Measurements from ENCODE around the gene NUDCD2.

Gene NUDCD2

GRCh38 chr5:163467682-163468081 lies 7.8 kb upstream of the NUDCD2 start:
- H4K20me1 ChIP-seq (ENCODE audit: insufficient read depth): no peaks in the 10 kb centered on the region
- peaks cover 15% of the 10 kb centered on the region for H3K4me1 ChIP-seq (ENCODE audit: low read depth, poor library complexity, severe bottlenecking)
- peaks cover 15% of the 10 kb centered on the region for H3K79me2 ChIP-seq (ENCODE audit: insufficient read depth, low read depth)
- TF ChIP-seq, protein P1, sequence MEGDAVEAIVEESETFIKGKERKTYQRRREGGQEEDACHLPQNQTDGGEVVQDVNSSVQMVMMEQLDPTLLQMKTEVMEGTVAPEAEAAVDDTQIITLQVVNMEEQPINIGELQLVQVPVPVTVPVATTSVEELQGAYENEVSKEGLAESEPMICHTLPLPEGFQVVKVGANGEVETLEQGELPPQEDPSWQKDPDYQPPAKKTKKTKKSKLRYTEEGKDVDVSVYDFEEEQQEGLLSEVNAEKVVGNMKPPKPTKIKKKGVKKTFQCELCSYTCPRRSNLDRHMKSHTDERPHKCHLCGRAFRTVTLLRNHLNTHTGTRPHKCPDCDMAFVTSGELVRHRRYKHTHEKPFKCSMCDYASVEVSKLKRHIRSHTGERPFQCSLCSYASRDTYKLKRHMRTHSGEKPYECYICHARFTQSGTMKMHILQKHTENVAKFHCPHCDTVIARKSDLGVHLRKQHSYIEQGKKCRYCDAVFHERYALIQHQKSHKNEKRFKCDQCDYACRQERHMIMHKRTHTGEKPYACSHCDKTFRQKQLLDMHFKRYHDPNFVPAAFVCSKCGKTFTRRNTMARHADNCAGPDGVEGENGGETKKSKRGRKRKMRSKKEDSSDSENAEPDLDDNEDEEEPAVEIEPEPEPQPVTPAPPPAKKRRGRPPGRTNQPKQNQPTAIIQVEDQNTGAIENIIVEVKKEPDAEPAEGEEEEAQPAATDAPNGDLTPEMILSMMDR (conservative IDR thresholded peaks at IDR 0.05; ENCODE audit: low read depth, low read length): no peak
- H3K9ac ChIP-seq: no peak overlapping the region
- no peak overlapping the region for H3K27ac ChIP-seq
- H3K4me3 ChIP-seq (IDR thresholded peaks at IDR 0.05; ENCODE audit: insufficient read depth, low read depth, low read length): no peak overlapping the region
- no peak overlapping the region for H2AFZ ChIP-seq (ENCODE audit: low read depth)
- no peaks in the 10 kb centered on the region for H3K36me3 ChIP-seq (ENCODE audit: insufficient read depth)
- no peaks in the 10 kb centered on the region for H3K27me3 ChIP-seq (ENCODE audit: insufficient read depth, low read depth)
- H3K4me2 ChIP-seq: no peak overlapping the region

- Histone ChIP-seq H3K79me2 (ENCODE audit: insufficient read depth, low read depth) (peaks cover 35% of the 10 kb centered on the region), H3K27ac (peak overlapping the region; percentile 84), H3K4me3 (IDR thresholded peaks at IDR 0.05; ENCODE audit: insufficient read depth, low read depth, low read length) (no peak overlapping the region), H3K4me1 (ENCODE audit: low read depth, poor library complexity, severe bottlenecking) (peaks cover 27% of the 10 kb centered on the region), H2AFZ (ENCODE audit: low read depth) (no peak overlapping the region), H4K20me1 (ENCODE audit: insufficient read depth) (no peaks in the 10 kb centered on the region), H3K27me3 (ENCODE audit: insufficient read depth, low read depth) (no peaks in the 10 kb centered on the region), H3K36me3 (ENCODE audit: insufficient read depth) (no peaks in the 10 kb centered on the region), H3K9ac (no peak overlapping the region), H3K4me2 (peak overlapping the region; percentile 29; the same call in 1 of the 2 replicates)
- TF ChIP-seq, protein P1 (conservative IDR thresholded peaks at IDR 0.05; ENCODE audit: low read depth, low read length): no peak
Measured at GRCh38 chr5:163463063-163463435, 3.1 kb upstream of the NUDCD2 start.

DNA sequence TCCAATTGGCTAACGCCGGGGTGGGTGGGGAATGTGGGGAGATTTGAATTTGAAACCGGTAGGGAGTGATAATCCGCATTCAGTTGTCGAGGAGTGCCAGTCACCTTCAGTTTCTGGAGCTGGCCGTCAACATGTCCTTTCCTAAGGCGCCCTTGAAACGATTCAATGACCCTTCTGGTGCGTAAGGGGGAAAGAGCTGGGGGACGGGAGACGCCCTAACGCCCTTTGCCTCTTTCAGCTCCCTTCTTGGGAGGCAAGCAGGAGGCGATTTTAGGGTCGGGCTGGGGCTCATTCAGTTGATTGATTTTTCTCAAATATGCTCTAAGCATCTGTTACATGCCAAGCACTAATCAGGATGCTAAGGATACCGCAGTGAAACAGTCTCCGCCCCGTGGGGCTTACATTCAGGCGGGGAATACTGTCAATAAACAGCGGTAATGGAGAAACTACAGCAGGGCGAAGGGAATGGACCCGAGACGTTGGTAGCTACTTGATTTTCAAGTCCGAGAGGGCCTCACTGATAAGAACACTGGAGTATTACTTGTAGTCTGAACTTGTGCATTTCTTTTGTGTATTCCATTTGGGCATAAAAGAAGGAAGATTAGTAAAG lies 765 bp upstream of the NUDCD2 start, which contains the start of gene HMMR:
TSS of gene HMMR (plus strand) at position 71 of the 610 bp plus-strand sequence. CDS start at position 132, 61 bp downstream.
- H4K20me1 ChIP-seq (ENCODE audit: insufficient read depth): no peaks in the 10 kb centered on the region
- peak within 1 kb of the TSS; percentile 73 for H3K4me2 ChIP-seq
- H3K79me2 ChIP-seq (ENCODE audit: insufficient read depth, low read depth): peaks cover 42% of the 10 kb centered on the region
- H3K36me3 ChIP-seq (ENCODE audit: insufficient read depth): no peaks in the 10 kb centered on the region
- peaks cover 28% of the 10 kb centered on the region for H3K4me1 ChIP-seq (ENCODE audit: low read depth, poor library complexity, severe bottlenecking)
- peak within 1 kb of the TSS; percentile 93 for H3K9ac ChIP-seq
- no peaks in the 10 kb centered on the region for H3K27me3 ChIP-seq (ENCODE audit: insufficient read depth, low read depth)
- H3K4me3 ChIP-seq (IDR thresholded peaks at IDR 0.05; ENCODE audit: insufficient read depth, low read depth, low read length): no peak within 1 kb of the TSS
- H2AFZ ChIP-seq (ENCODE audit: low read depth): peak within 1 kb of the TSS; percentile 59
- TF ChIP-seq, protein P1 (conservative IDR thresholded peaks at IDR 0.05; ENCODE audit: low read depth, low read length): no peak
- H3K27ac ChIP-seq: peak within 1 kb of the TSS; percentile 95

DNA sequence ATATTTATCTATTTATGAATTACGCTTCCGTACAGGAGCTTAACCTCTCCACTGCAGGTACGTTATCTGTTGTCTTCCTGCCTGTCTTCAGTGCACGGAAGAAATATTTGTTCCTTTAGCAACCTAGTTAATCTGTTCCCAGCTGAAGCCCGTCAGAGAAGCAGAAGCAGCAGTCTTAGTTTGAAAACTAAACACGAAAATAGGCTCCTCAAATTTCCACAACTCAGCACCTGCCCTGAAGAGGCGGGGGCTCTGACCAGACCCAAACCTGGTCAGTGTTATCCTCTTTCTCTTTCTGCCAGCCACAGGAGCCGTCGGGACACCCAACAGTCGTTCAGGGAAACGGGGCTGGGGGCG lies 462 bp downstream of the NUDCD2 start:
- peak overlapping the region; percentile 93 for H3K9ac ChIP-seq
- H3K4me3 ChIP-seq (IDR thresholded peaks at IDR 0.05; ENCODE audit: insufficient read depth, low read depth, low read length): no peak overlapping the region
- TF ChIP-seq, protein P1 (conservative IDR thresholded peaks at IDR 0.05; ENCODE audit: low read depth, low read length): no peak
- H3K27ac ChIP-seq: peak overlapping the region; percentile 95
- H3K4me2 ChIP-seq: peak overlapping the region; percentile 73
- peaks cover 28% of the 10 kb centered on the region for H3K4me1 ChIP-seq (ENCODE audit: low read depth, poor library complexity, severe bottlenecking)
- no peaks in the 10 kb centered on the region for H4K20me1 ChIP-seq (ENCODE audit: insufficient read depth)
- no peaks in the 10 kb centered on the region for H3K36me3 ChIP-seq (ENCODE audit: insufficient read depth)
- peak overlapping the region; percentile 59 for H2AFZ ChIP-seq (ENCODE audit: low read depth)
- H3K79me2 ChIP-seq (ENCODE audit: insufficient read depth, low read depth): peaks cover 42% of the 10 kb centered on the region
- no peaks in the 10 kb centered on the region for H3K27me3 ChIP-seq (ENCODE audit: insufficient read depth, low read depth)
